ENCODE measurements around the gene S100A4. TPM values are rescaled to one million over a fixed set of nuclear protein-coding genes. Genes with fewer than 3 reads are reported as not detected.
A peak's percentile ranks its signal among the peaks of the same experiment; 100 is the strongest.
"Not testable (repeated sequence)": the region's sequence is repeated elsewhere in the genome, so short reads cannot be mapped to it uniquely, and the experiment has no call there.

S100A4 gene
- total RNA-seq, 1 donor from 2014 or later: 690 TPM

DNA sequence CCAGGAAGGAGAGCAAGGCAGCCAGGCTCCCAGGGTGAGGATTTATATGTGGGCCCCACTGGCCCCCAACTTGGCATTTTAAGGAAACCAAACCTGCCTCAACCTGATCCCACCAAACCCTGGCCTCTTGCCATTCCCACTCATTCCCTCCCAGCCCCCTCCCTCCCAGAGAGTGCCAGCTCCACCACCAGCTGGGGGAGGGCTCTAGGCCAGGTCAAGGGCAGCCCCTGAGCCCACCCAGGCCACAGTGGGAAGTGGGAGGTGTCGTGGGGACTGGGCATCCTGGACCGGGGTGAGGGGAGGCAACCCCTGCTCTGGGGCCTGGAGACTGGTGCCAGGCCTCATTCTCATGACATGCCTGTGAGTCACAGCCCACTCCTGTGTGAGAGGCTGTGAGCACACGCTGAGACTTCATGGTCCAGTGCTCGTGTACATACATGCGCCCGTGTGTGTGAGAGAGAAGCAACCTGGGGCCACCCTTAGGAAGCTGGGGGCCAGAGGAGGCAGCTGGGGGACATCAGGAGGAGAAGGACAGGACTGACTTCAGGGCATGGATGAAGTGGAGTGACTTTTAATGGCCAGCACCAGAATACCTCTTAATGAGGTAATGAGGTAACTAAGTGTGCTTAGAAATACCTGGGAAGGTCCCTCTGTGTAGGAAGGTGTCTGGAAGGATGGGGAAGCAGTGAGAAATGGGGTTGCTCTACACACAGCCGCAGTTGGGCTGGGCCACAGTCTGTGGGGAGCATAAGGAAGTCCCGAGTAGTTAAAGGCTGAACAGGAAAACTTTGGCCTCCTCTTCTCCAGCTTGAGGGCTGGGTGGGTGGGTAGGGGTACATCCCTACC, 20.1 kb upstream of the S100A4 start, which contains the start of gene S100A2:
S100A2 (minus strand) TSS at position 316 of the 846 bp plus-strand sequence. CDS start 1,967 bp downstream, outside the sequence.
- intact Hi-C loops (cut with DNase I): loop anchor here (1.0 kb wide), 1 partner anchor 16 kb away; the partner anchor contains the start of gene S100A3
- TF ChIP-seq, protein P1, sequence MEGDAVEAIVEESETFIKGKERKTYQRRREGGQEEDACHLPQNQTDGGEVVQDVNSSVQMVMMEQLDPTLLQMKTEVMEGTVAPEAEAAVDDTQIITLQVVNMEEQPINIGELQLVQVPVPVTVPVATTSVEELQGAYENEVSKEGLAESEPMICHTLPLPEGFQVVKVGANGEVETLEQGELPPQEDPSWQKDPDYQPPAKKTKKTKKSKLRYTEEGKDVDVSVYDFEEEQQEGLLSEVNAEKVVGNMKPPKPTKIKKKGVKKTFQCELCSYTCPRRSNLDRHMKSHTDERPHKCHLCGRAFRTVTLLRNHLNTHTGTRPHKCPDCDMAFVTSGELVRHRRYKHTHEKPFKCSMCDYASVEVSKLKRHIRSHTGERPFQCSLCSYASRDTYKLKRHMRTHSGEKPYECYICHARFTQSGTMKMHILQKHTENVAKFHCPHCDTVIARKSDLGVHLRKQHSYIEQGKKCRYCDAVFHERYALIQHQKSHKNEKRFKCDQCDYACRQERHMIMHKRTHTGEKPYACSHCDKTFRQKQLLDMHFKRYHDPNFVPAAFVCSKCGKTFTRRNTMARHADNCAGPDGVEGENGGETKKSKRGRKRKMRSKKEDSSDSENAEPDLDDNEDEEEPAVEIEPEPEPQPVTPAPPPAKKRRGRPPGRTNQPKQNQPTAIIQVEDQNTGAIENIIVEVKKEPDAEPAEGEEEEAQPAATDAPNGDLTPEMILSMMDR (IDR thresholded peaks at IDR 0.05): no peak
- Histone ChIP-seq H3K27me3 (no peaks in the 10 kb centered on the region), H3K27ac (peak within 1 kb of the TSS; percentile 91 to 94), H3K36me3 (no peaks in the 10 kb centered on the region), H3K4me3 (peak within 1 kb of the TSS in 1 of 2 donors; percentile 4), H3K9me3 (no peaks in the 10 kb centered on the region), H3K4me1 (peaks cover 16 to 30% of the 10 kb centered on the region in 2 donors)
- peak; percentile 59 to 91 for DNase-seq (ENCODE audit: low spot score in 2 of 2)

DNA sequence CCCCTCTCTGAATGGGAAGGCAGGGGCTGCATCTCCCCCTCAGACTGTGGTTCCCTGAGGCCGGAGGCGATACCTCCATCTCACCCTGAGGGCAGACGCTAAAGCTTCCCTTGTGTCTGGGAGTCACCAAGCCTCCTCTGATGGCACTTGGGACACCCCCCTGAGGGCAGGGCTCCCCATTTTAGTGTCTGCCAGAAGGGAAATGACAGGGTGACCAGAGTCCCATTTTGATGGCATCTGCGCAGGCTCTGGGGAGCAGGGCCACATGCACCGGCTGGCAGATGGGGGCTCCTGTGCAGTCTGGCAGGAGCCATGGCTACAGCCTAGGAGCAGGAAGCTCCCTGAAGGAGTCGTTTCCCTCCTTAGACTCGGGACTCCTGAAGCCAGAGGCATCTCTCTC, 18.4 kb upstream of the S100A4 start:
- H3K9me3 ChIP-seq: no peaks in the 10 kb centered on the region
- DNase-seq (ENCODE audit: low spot score in 2 of 2): no peak
- peak overlapping the region; percentile 91 to 94 for H3K27ac ChIP-seq
- TF ChIP-seq, protein P1 (IDR thresholded peaks at IDR 0.05): no peak
- intact Hi-C loops (cut with DNase I): no loop called here
- no peaks in the 10 kb centered on the region for H3K27me3 ChIP-seq
- H3K4me3 ChIP-seq: no peak overlapping the region
- no peaks in the 10 kb centered on the region for H3K36me3 ChIP-seq
- H3K4me1 ChIP-seq: peaks cover 16 to 30% of the 10 kb centered on the region in 2 donors

DNA sequence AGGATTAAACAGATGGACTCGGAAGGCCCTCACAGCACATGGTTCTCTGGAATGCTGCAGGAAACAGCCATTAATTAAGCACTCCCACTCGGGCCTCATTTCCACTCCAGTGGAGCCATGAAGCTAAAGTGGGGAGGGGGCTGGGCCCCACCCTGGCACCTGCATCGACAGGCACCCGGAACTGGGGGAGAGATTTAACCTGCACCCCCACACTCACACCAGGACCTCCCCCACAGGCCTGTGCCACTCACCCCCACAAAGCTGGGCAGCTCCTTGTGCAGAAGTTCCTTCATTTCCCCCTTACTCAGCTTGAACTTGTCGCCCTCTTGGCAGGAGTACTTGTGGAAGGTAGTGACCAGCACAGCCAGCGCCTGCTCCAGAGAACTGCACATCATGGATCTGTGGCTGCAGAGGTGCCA, 17.9 kb upstream of the S100A4 start:
- TF ChIP-seq, protein P1 (IDR thresholded peaks at IDR 0.05): no peak
- Histone ChIP-seq H3K36me3 (no peaks in the 10 kb centered on the region), H3K27me3 (no peaks in the 10 kb centered on the region), H3K9me3 (no peaks in the 10 kb centered on the region), H3K27ac (peak overlapping the region in 1 of 2 donors; percentile 94), H3K4me1 (peaks cover 16 to 30% of the 10 kb centered on the region in 2 donors), H3K4me3 (no peak overlapping the region)
- intact Hi-C loops (cut with DNase I): no loop called here
- no peak for DNase-seq (ENCODE audit: low spot score in 2 of 2)

- H3K27me3 ChIP-seq; H3K9me3 ChIP-seq; H3K27ac ChIP-seq; H3K4me3 ChIP-seq; H3K36me3 ChIP-seq; intact Hi-C loops (cut with DNase I); DNase-seq (ENCODE audit: low spot score in 2 of 2): not testable (repeated sequence)
- peaks cover 10 to 17% of the 10 kb centered on the region in 2 donors for H3K4me1 ChIP-seq
Observed at GRCh38 chr1:153562021-153562420, 16.4 kb upstream of the S100A4 start.

- no peaks in the 10 kb centered on the region for H3K27me3 ChIP-seq
- intact Hi-C loops (cut with DNase I): no loop called here
- no peaks in the 10 kb centered on the region for H3K9me3 ChIP-seq
- H3K4me3 ChIP-seq: no peak overlapping the region
- TF ChIP-seq, protein P1 (IDR thresholded peaks at IDR 0.05): no peak
- DNase-seq (ENCODE audit: low spot score in 2 of 2): no peak
- H3K4me1 ChIP-seq: peaks cover 7 to 13% of the 10 kb centered on the region in 2 donors
- H3K36me3 ChIP-seq: no peaks in the 10 kb centered on the region
- H3K27ac ChIP-seq: no peak overlapping the region
Observed at GRCh38 chr1:153561466-153561985, 15.9 kb upstream of the S100A4 start.

Measured in ascending aorta (tissue), 2 donors.